HG02759 (cell line): ENCODE measurements around the gene FBN2.
"Not testable (repeated sequence)": the region's sequence is repeated elsewhere in the genome, so short reads cannot be mapped to it uniquely, and the experiment has no call there.

ENCODE experiments used
- ATAC-seq: cut with Tn5 transposase; IDR thresholded peaks from one replicate; pipeline ENCODE4 v1.9.1; 2021; ENCODE audit warnings: mild to moderate bottlenecking, moderate library complexity; ENCODE audit not compliant: unreplicated experiment

FBN2 gene

DNA sequence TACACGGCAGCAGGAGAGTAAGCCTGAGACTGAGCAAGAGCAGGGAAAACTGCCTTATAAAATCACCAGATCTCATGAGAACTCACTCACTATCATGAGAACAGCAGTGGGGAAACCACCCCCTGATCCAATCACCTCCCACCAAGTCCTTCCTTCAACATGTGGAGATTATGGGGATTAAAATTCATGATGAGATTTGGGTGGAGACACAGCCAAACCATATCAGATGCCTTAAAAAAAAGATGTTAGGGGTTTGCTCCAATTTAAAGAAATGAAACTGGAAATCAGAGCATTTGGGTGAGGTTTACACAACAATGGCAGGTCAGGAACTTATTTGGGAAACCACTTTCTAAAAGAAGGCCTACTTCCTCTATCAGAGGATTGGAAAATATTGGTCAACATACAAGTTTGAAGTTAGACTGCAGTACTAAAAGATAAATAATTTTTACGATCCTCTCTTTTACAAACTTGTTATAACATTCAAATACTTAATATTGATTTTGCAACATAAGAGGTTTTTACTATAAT lies 105.1 kb downstream of the FBN2 start:
- no peak for ATAC-seq

DNA sequence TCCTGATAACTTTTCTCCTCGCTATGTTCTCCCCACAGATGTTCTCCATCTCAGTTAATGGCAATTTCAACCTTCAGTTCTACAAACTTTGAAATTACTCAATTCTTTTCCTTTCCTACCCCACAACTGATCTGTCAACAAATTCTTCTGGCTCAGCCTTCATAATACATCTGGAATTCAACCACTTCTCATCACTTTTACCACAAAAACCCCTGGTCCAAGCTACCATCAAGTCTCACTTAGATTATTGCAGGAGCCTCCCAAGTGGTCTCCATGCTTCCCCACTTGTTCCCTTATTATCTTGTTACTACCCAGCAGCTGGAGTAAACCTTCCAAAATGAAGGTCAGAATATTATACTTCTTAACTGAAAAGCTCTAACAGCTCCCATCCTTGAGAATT lies 110.1 kb downstream of the FBN2 start:
- no peak for ATAC-seq

DNA sequence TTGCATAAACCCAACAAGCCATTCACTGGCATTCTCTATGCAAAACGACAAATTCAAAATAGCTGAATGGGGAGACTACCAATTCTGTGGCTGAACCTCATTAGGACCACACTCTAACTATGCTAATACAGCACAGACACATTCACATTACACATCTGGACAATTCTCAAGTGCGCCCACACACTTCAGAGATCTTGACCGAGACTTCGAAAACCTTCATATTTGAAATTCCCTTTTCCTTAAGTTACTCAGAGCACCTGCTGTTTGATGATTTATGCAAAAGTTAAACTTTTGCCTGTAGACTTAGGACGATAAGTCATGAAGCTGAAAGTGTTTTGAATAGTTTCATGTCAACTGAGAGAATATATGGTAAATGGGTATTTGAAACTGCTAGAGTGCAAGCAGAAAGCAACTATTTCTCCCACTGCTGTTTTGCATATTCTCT lies 111.9 kb downstream of the FBN2 start:
- peak; percentile 83 for ATAC-seq

DNA sequence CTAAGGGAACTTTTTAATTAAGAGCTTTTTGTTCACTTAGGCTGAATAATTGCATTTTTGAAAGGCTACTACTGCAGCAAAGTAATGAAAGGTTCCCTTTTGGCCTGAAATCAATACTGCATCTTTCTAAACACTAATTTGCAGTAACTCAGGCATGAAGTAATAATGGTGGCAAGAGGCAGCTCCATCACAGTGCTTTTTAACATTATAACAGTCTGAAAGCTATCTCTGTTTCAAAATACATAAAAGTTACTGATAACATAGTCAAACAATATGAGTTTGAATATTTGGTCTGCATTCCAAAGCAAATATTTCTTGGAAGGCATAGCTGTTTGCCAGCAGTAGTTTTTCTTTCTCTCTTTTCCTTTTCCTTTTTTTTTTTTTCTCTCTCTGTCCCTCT lies 113.4 kb downstream of the FBN2 start:
- no peak for ATAC-seq

DNA sequence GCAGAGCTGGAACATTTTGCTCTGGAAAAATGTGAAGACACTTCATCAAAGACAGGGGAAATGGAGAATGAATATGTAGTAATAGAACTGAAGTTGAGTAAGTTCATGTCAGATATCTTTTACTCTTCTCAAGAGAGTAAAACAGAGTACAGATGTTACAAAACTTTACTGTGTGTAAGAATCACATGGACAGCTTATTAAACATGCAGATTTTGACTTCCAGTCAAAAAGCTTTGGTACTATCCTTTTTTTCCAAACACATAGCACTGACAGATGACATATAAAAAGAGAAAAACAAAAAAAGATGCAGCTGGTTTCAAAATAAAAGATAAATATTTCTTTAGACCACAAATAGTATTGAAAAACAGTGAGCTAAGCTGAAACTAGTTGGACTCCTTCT lies 115.4 kb downstream of the FBN2 start:
- ATAC-seq, result no peak

DNA sequence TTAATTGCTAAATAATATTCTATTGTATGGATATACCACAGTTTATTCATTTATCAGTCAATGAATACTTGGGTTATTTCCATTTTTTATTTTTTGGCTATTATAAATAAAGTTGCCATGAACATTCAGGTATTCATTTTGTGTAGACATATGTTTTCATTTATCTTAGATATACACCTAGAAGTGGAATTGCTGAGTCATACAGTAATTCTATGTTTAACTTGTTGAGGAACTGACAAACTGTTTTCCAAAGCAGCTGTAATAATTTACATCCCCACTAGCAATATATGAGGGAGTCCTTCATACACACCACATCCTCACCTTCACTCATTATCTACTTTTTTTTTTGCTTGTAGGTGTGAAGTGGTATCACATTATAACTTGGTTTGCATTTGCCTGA lies 123.6 kb downstream of the FBN2 start:
- no peak for ATAC-seq

DNA sequence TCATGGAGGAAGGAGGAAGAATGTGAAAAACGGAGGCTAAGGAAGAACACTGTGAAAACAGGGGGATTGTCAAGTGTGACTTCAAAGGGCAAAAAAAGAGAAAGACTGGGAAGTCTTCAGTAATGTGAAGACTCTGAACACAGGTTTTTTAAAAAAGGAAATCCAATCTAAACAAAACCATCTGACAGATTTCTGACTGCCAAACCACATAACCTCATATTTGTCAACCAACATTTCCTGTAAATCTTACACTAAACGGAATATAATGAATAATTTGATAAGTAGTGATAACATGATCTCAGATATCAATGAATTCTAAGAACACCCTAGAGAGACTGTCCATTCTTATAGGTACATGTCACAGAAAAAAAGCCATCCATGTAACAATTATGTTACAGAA lies 124.7 kb downstream of the FBN2 start:
- ATAC-seq, result no peak

DNA sequence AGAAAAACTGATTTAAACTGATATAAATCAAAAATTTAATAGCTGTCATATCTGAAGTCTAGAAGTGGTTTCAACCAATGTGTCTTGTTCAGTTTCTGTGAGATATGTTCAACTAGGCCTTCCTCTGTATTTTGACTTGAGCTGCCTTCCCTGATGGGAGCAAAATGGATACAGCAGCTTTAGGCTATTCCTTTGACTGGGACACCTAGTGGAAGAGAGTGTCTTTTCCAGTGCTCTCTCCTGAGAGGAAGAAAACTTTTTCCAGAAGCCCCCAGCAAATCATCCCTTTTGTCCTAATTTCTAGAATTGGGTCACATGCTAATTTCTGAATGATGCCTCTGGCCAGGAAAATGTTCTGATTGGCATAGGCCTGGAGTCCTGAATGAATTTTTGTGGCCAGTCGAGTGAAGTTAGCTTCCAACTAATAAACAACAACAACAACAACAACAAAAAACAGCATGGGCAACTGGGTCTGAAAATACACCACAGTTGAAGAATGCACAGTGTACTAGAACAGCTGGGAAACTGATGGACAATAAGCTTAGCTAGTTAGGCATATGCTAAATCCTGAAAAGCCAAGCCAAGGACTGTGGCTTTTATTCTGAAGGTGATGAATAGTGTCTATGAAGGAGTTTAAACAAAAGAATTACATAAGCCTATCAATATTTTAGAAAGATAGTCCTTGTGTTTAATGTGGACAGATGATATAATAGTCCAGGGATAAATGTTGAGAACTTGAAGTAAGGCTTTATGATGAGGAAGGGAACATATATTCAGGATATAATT lies 125.7 kb downstream of the FBN2 start:
- no peak for ATAC-seq

DNA sequence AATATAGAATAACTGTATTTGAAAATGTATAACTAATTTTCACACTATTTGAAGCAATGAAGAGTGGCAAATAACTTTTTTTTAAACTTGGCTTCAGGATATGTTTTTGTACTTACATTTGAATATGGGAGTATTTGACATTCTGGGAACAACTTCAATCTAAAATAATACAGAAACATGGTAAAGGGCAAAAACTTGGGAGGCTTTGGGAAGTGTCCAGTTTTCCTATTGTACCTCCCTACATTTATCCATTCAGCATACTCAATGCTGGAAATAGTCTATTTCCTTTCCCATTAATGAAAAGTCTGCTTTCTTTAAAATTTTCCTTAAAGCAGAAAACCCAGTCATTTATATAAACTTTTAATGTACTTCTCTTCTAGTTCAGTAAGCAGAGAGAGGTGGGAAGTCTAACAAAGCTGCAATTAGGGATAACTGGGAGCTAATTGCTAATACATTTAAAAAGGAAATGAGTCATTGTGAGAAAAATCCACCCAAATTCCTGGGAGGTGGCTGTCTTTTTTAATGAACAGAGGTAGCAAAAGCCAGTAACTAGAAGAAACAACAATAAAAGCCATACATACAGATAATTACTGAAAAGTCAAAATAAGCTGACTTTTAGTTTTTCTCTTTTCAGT lies 128.8 kb downstream of the FBN2 start:
- ATAC-seq, result no peak

DNA sequence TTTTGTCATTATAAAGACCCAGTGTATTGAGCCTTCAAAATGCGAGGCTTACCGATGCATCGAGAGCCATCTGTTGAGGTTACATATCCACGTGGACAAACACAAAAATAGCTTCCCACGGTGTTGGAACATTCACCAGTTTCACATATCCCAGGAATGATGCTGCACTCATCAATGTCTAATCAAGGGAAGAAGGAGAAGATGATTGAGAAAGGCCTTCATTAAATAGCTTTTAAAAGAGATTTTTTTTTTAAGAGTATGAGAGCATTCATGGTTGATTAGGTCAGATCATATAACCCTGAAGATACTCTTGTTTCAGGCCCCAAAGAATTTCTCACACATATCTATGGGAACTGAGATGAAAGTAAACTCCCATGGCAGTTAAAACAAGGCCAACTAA lies 129.4 kb downstream of the FBN2 start:
- no peak for ATAC-seq

DNA sequence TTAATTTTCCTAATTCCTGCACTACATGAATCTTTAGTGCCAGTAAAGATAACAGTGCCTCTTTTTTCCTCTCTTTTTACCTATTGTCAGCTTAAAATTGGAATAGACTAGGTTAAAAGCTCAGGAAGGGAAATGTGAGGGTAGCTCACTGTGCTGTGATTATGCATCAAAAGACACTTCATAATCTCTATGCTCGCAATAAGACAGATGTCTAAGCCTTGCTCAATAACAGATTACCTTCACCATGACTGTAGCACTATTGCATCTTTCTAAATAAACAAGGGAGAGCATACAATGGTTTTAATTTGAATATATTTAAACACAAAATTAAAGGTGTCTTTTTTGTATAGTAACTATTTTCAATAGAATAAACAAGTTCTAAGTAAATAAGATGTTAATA lies 130.1 kb downstream of the FBN2 start:
- ATAC-seq, result no peak

DNA sequence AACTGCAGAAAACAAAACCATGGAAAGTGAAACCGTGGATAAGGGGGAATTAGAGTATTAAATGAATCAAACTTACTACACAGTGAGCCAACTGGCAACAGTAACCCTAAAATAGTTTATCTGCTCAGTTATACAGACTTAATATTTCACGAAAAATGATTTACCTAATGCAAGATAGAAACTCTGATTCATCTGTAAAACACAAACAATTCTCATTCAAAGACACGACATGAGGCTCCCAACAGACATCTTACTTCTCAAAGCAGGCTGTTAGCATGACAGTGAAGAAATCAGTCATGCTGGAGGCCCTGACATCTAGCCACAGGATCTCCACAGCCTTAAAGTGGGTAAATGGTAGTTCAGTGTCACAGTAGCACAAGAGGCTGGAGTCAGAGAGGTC lies 131.2 kb downstream of the FBN2 start:
- no peak for ATAC-seq

DNA sequence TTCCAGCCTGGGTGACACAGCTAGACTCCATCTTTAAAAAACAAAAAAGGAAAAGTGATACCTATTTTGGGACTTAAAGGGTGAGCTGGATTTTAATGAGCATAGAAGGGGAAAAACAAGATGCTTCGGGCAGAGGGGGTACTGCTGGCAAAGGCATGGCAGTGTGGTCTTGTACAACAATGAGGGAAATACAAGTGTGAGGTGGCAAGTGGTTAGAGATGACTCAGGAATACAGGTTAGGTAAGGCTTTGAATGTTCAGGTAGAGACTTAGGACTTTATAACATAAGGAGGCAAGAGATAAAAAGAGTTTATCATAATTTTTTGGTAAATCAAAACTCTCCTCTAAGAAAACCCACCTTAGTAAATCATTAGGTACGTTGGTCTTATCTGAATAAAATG lies 132.9 kb downstream of the FBN2 start:
- ATAC-seq, result no peak

DNA sequence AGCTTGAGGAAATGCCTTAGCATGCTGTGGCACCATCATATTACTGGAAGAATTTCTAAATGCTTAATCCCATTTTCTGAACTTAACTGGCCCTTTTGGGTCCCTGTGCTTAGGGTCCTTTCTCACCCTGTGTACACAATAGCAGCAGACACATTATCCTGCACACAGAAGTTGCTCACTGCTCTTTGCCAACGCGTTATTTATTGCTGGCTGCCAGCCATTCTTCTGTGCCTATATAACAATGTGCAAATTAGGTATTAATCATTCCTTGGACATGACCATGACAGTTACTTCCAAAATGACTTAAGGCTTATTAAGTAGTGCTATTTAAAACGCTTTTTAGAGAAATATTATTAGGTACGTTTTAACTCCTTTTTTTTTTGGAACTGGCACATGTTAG lies 134.7 kb downstream of the FBN2 start:
- ATAC-seq, result no peak

DNA sequence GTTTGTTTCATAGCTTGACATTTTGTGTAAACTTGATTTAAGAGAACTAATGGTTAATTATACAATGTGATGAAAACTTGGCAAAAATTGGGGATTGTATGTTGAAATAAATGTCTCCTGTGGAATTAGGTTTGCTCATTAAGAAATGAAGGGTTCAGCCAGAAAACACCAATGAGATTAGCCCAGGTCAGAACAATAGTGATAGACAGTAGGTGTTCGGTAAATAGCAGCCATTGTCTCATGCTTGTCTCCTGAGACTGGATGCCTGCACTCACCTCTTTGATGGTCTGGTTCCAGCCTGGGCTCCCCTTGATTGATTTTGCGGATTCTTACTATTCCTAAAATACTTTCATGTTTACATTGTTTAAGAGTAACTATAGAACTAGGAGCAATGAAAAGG lies 135.5 kb downstream of the FBN2 start:
- no peak for ATAC-seq

DNA sequence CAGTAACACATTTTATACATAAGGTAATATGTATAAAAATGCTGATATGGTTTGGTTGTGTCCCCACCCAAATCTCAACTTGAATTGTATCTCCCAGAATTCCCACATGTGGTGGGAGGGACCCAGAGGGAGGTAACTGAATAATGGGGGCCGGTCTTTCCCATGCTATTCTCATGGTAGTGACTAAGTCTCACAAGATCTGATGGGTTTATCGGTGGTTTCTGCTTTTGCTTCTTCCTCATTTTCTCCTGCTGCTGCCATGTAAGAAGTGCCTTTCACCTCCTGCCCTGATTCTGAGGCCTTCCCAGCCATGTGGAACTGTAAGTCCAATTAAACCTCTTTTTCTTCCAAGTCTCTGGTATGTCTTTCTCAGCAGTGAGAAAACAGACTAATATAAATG lies 137.3 kb downstream of the FBN2 start:
- not testable (repeated sequence) for ATAC-seq

DNA sequence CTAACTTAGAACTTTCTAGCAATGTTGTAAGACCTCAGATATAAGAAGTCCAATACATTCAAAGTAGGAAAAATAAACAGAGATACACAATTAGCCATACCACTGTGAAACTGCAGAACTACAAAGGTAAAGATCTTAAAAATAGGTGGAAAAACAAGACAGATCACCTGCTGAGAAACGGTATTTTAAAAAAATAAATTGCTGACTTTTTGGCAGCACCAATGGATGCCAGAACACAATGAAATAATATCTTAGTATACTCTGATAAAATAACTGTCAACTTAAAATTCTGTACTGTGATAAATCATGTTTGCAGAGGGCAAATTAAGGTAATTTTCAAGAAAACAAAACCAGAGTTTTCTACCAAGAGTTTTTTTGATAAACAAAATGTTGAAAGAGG lies 138.9 kb downstream of the FBN2 start:
- no peak for ATAC-seq

DNA sequence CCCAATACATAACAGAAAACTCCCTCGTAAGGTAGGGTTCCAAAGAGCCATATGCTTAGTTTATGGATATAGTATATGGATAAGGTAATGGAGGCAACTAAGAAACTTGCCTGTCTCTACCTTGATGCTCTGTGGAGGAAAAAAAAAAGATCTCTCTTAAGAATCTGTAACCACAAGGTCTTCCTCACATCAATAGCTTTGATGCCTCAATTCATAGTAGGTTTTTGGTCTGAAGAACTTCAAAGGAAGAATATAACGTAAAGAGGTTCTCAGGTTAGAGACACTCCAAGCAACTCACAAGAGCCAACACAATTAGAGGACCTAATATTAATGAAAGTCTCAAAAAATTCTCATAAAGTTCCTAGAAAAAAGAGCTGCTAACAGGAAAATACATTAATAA lies 140.2 kb downstream of the FBN2 start:
- ATAC-seq, result no peak

DNA sequence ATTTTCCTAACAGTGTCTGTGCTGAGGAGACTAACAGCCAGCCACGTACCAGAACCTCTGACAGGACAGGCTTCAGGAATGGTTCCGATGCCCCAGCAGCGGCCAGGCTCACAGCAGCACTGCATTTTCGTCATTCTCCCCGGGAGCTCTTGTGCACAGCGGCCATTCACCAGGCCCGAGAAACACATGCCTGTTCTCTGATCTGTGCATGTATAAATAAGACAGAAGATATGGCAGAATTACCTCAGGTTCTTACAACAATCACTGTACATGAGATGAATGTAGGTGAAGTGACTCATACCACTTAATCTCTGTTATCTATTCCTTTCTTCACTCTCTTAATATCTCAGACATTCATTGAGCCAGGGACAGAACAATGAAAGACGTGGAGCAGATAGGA lies 143.0 kb downstream of the FBN2 start:
- no peak for ATAC-seq

DNA sequence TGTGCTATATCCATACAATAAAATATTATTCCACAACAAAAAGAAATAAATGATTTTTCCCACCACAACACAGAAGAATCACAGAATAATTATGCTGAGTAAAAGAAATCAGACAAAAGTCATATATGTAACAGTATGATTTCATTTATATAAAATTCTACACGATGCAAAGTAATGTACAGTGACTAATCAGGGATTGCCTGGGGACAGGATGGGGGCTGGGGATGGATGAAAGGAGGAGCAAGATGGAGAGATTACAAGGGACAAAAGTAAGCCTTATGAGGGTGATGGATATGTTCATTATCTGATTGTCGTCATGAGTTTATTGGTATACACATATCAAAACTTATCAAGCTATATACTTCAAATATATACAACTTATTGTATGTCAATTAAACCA lies 154.0 kb downstream of the FBN2 start:
- ATAC-seq, result no peak

DNA sequence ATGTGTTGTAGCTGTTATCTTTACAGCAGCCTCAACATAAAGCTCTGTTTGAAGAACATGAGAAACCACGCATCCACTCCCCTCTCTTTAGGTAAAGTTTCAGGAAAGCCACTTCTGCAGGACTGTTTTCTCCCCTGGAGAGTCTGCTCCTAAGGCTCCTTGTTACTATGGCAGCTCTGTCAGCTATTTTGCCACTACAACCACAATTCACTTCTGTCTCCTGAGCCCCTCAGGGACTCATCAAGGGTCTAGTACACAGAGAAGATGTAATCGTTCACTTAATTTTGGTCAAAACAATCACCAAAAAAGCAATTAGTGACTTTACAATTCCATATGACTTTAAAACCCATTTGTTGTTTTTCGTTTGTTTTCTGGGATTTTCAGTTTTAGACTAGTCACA lies 157.7 kb downstream of the FBN2 start:
- no peak for ATAC-seq

DNA sequence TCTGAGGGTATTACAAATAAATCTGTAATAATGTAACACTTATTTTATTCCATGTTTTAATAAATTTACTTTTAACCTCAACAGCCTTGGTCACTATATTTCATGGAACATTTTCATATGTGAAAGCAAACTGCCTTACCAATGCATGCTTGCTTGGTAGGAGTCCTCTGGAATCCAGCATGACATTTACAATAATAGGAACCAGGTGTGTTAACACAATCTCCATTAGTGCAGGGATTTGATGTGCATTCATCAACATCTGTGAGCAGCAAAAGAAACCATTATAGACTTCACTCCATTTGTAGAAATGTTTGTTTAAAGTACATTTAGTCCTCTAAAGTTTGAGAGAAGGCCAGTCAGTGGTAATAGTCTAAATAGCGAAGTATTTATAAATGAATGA lies 159.4 kb downstream of the FBN2 start:
- no peak for ATAC-seq

DNA sequence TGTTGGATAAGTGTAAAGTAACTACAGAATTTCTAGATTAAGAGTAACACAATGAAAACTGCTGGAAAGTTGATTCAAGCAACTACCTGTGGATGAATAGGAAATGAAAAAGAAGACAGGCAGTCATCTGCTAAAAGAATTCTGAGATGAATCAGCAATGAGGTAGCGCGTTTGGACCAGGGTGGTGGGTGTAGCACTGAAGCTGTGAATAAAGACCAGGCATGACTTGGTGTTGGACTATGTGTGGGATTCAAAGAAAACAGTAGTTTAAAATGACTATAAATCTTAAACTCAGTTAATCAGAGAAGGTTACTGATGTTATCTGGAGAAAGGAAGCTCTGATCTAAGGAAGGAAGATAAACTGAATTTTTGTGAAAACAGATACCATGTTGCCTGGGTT lies 159.8 kb downstream of the FBN2 start:
- no peak for ATAC-seq
